HG03469 (cell line): ENCODE data around the gene MKNK1.
A peak's percentile ranks its signal among the peaks of the same experiment; 100 is the strongest.
"Not testable (repeated sequence)": the region's sequence is repeated elsewhere in the genome, so short reads cannot be mapped to it uniquely, and the experiment has no call there.

Experiments used
- ATAC-seq: cut with Tn5 transposase; IDR thresholded peaks from one replicate; pipeline ENCODE4 v1.9.1; 2021; ENCODE audit warnings: mild to moderate bottlenecking, moderate library complexity, moderate number of reproducible peaks; ENCODE audit not compliant: unreplicated experiment

MKNK1 gene

GRCh38 chr1:46603858-46604549 is at the start of gene MKNK1:
Gene MKNK1 (minus strand): TSS chr1:46604268. CDS start chr1:46583327, 20,941 bp downstream.
- ATAC-seq: peak; percentile 92

- no peak for ATAC-seq
Observed at GRCh38 chr1:46653405-46653958, 49.4 kb upstream of the MKNK1 start.

- no peak for ATAC-seq
Observed at GRCh38 chr1:46652321-46653100, 48.4 kb upstream of the MKNK1 start.

- ATAC-seq: not testable (repeated sequence)
Observed at GRCh38 chr1:46651152-46651551, 47.1 kb upstream of the MKNK1 start.

GRCh38 chr1:46650491-46650890 is 46.4 kb upstream of the MKNK1 start:
- ATAC-seq: no peak

GRCh38 chr1:46649764-46650163 is 45.7 kb upstream of the MKNK1 start:
- no peak for ATAC-seq

GRCh38 chr1:46647611-46648010 is 43.5 kb upstream of the MKNK1 start:
- ATAC-seq: no peak

GRCh38 chr1:46646844-46647243 is 42.8 kb upstream of the MKNK1 start:
- ATAC-seq: no peak

- ATAC-seq: no peak
Observed at GRCh38 chr1:46646331-46646730, 42.3 kb upstream of the MKNK1 start.

GRCh38 chr1:46645815-46646214 is 41.7 kb upstream of the MKNK1 start:
- ATAC-seq: no peak

GRCh38 chr1:46643368-46643775 is 39.3 kb upstream of the MKNK1 start:
- no peak for ATAC-seq

- no peak for ATAC-seq
Observed at GRCh38 chr1:46642115-46642680, 38.1 kb upstream of the MKNK1 start.

GRCh38 chr1:46639547-46639946 is 35.5 kb upstream of the MKNK1 start:
- ATAC-seq: no peak

GRCh38 chr1:46638921-46639320 is 34.9 kb upstream of the MKNK1 start:
- ATAC-seq: no peak

- ATAC-seq: no peak
Observed at GRCh38 chr1:46637444-46638083, 33.5 kb upstream of the MKNK1 start.

GRCh38 chr1:46635205-46635604 is 31.1 kb upstream of the MKNK1 start:
- no peak for ATAC-seq

GRCh38 chr1:46630719-46631118 is 26.7 kb upstream of the MKNK1 start:
- no peak for ATAC-seq

- no peak for ATAC-seq
Observed at GRCh38 chr1:46623743-46624644, 19.9 kb upstream of the MKNK1 start.

- ATAC-seq: no peak
Observed at GRCh38 chr1:46622344-46622743, 18.3 kb upstream of the MKNK1 start.

GRCh38 chr1:46621930-46622329 is 17.9 kb upstream of the MKNK1 start:
- no peak for ATAC-seq
